Melanocyte of skin (primary cell): Measurements from ENCODE around the gene ACER3. TPM values are rescaled to one million over a fixed set of nuclear protein-coding genes. Genes with fewer than 3 reads are reported as not detected.

Experiments
- total RNA-seq, 2 donors: library from RNA; depleted of rRNA; stranded (reverse); fragments of >200 nt; gene quantifications; 2 replicates each; pipeline ENCODE4 v1.2.3, GENCODE V29; 2012

ACER3 gene
- 10 to 100 TPM; 10.3 to 15.7 TPM for total RNA-seq

GRCh38 chr11:76860539-76861475, at the start of gene ACER3:
Gene ACER3 (plus strand): TSS chr11:76860918. CDS start chr11:76860977, 59 bp downstream.

GRCh38 chr11:77066229-77067042, 205.7 kb downstream of the ACER3 start, which contains the start of gene CAPN5:
Gene CAPN5 (plus strand): TSS chr11:77066971. CDS start chr11:77084887, 17,916 bp downstream.

Other genes with a start within 250 kb of the ACER3 start
- 1 to 10 TPM in 1 of 2 donors, under 1 TPM in 1; 0.34 to 4.7 TPM for gene LRRC32, start 190.2 kb upstream of the ACER3 start, total RNA-seq
- gene TSKU, start 77.6 kb upstream of the ACER3 start, total RNA-seq: 10 to 100 TPM; 12.7 to 13.3 TPM
- not detected for gene B3GNT6, start 173.5 kb downstream of the ACER3 start, total RNA-seq
- 10 to 100 TPM; 17.6 to 19.6 TPM for gene CAPN5, start 206.1 kb downstream of the ACER3 start, total RNA-seq
- under 1 TPM in 1 of 2 donors, not detected in 1; 0.67 TPM for gene OMP, start 241.9 kb downstream of the ACER3 start, total RNA-seq